CD1c-positive myeloid dendritic cell (primary cell): ENCODE measurements around the gene RPS3.

ENCODE experiments used
- DNase-seq: peaks from one replicate; pipeline ENCODE4 v3.0.0-alpha.2; 2016; ENCODE audit errors: extremely low spot score

RPS3 gene

GRCh38 chr11:75434886-75435570, 35.7 kb downstream of the RPS3 start:
- no peak for DNase-seq

- DNase-seq = no peak
Observed at GRCh38 chr11:75435571-75435925, 36.2 kb downstream of the RPS3 start.

GRCh38 chr11:75436806-75437205, 37.5 kb downstream of the RPS3 start:
- no peak for DNase-seq

- DNase-seq = no peak
Observed at GRCh38 chr11:75437966-75438659, 38.8 kb downstream of the RPS3 start.

GRCh38 chr11:75439026-75439425, 39.7 kb downstream of the RPS3 start:
- no peak for DNase-seq

GRCh38 chr11:75439495-75440120, 40.3 kb downstream of the RPS3 start:
- no peak for DNase-seq

GRCh38 chr11:75440960-75441803, 41.9 kb downstream of the RPS3 start:
- no peak for DNase-seq

- no peak for DNase-seq
Observed at GRCh38 chr11:75441804-75442132, 42.5 kb downstream of the RPS3 start.

GRCh38 chr11:75442161-75442885, 43.0 kb downstream of the RPS3 start:
- no peak for DNase-seq

GRCh38 chr11:75443043-75443442, 43.7 kb downstream of the RPS3 start:
- no peak for DNase-seq

GRCh38 chr11:75445315-75445953, 46.1 kb downstream of the RPS3 start:
- peak; percentile 69 for DNase-seq

- no peak for DNase-seq
Observed at GRCh38 chr11:75447415-75447814, 48.1 kb downstream of the RPS3 start.

GRCh38 chr11:75449271-75449670, 50.0 kb downstream of the RPS3 start:
- no peak for DNase-seq

- no peak for DNase-seq
Observed at GRCh38 chr11:75449776-75450175, 50.5 kb downstream of the RPS3 start.

GRCh38 chr11:75450236-75450635, 50.9 kb downstream of the RPS3 start:
- DNase-seq = no peak

- DNase-seq = no peak
Observed at GRCh38 chr11:75450826-75451821, 51.8 kb downstream of the RPS3 start.

GRCh38 chr11:75453916-75454655, 54.8 kb downstream of the RPS3 start:
- no peak for DNase-seq

GRCh38 chr11:75454987-75455386, 55.7 kb downstream of the RPS3 start:
- DNase-seq = no peak
